Karpas-422 (cell line): ENCODE data around the gene FAM83E. TPM values are rescaled to one million over a fixed set of nuclear protein-coding genes. Genes with fewer than 3 reads are reported as not detected.

Source experiments
- DNase-seq: peaks from one replicate; pipeline ENCODE4 v3.0.0-alpha.2; 2015
- H2AFZ ChIP-seq: fragments of 200-600 bp; sonication (generic); 2 replicates; pipeline ENCODE4 v1.6.1; 2014; ENCODE audit warnings: antibody characterized with exemption, low read length, mixed read lengths
- H3K27ac ChIP-seq: fragments of 200-600 bp; sonication (generic); 2 replicates; pipeline ENCODE4 v1.5.1; 2014; ENCODE audit warnings: mild to moderate bottlenecking, low read length, moderate library complexity
- H3K27me3 ChIP-seq: fragments of 200-600 bp; sonication (generic); 2 replicates; pipeline ENCODE4 v1.6.1; 2014; ENCODE audit warnings: low read length, mixed read lengths
- H3K36me3 ChIP-seq: fragments of 200-600 bp; sonication (generic); 2 replicates; pipeline ENCODE4 v1.6.1; 2014; ENCODE audit warnings: low read length, mixed read lengths; ENCODE audit not compliant: insufficient read depth
- H3K4me1 ChIP-seq: fragments of 200-600 bp; sonication (generic); 2 replicates; pipeline ENCODE4 v1.6.1; 2014; ENCODE audit warnings: mild to moderate bottlenecking, low read length, mixed read lengths
- H3K4me2 ChIP-seq: fragments of 200-600 bp; sonication (generic); 2 replicates; pipeline ENCODE4 v1.6.1; 2014; ENCODE audit warnings: low read length, low read depth, mild to moderate bottlenecking; ENCODE audit not compliant: poor library complexity, severe bottlenecking
- H3K4me3 ChIP-seq: fragments of 200-600 bp; sonication (generic); 2 replicates; pipeline ENCODE4 v1.5.1; 2014; ENCODE audit warnings: mild to moderate bottlenecking, antibody characterized with exemption, low read length, mixed read lengths
- H3K79me2 ChIP-seq: fragments of 200-600 bp; sonication (generic); 2 replicates; pipeline ENCODE4 v1.6.1; 2014; ENCODE audit warnings: mild to moderate bottlenecking, low read length, mixed read lengths
- H3K9ac ChIP-seq: fragments of 200-600 bp; sonication (generic); 2 replicates; pipeline ENCODE4 v1.6.0; 2014; ENCODE audit warnings: low read length
- H3K9me2 ChIP-seq: fragments of 200-600 bp; sonication (generic), shearing (Covaris generic); replicated peaks from 2 replicates; pipeline ENCODE4 v1.6.0; 2014; ENCODE audit warnings: mild to moderate bottlenecking, low read length, moderate library complexity; ENCODE audit not compliant: insufficient read depth
- H3K9me3 ChIP-seq: fragments of 300-700, 200-600 bp; sonication (generic); 2 replicates; pipeline ENCODE4 v1.6.1; 2014; ENCODE audit warnings: low read length, mixed read lengths
- H4K20me1 ChIP-seq: fragments of 200-600 bp; sonication (generic); 2 replicates; pipeline ENCODE4 v1.6.1; 2014; ENCODE audit warnings: mild to moderate bottlenecking, antibody characterized with exemption, low read length, low read depth; ENCODE audit not compliant: insufficient read depth
- total RNA-seq: library from RNA; depleted of rRNA; stranded (reverse); fragments of >200 nt; shearing (Covaris generic); gene quantifications from 2 replicates; pipeline ENCODE4 v1.2.3, GENCODE V29; 2014; ENCODE audit warnings: low replicate concordance

Gene FAM83E
- total RNA-seq, 1 experiment from 2014 or later, result 1.2 TPM

- Histone ChIP-seq H3K9me2 (no peaks in the 10 kb centered on the region), H3K36me3 (no peaks in the 10 kb centered on the region; the same call in 1 of the 2 replicates), H3K27me3 (no peaks in the 10 kb centered on the region), H3K9me3 (no peaks in the 10 kb centered on the region), H3K79me2 (no peaks in the 10 kb centered on the region), H3K4me1 (peaks cover 3% of the 10 kb centered on the region; the same call in 1 of the 2 replicates), H3K4me2 (no peak within 1 kb of the TSS), H3K27ac (no peak within 1 kb of the TSS), H3K4me3 (no peak within 1 kb of the TSS), H4K20me1 (no peaks in the 10 kb centered on the region), H3K9ac (no peak within 1 kb of the TSS), H2AFZ (no peak within 1 kb of the TSS)
- DNase-seq, result no peak
These were observed 8.2 kb downstream of the FAM83E start, which contains the start of gene SPACA4 for GRCh38 chr19:48606463-48607358. SPACA4 (plus strand) TSS chr19:48606742; CDS start chr19:48606979, 237 bp downstream.

GRCh38 chr19:48603850-48604249 is 11.0 kb downstream of the FAM83E start:
- no peak for DNase-seq
- no peak overlapping the region for H3K4me2 ChIP-seq
- no peaks in the 10 kb centered on the region for H3K9me3 ChIP-seq
- H3K4me3 ChIP-seq, result no peak overlapping the region
- H3K79me2 ChIP-seq, result no peaks in the 10 kb centered on the region
- H3K27ac ChIP-seq, result no peak overlapping the region
- H4K20me1 ChIP-seq, result no peaks in the 10 kb centered on the region
- no peaks in the 10 kb centered on the region for H3K9me2 ChIP-seq
- peaks cover under 1% of the 10 kb centered on the region; the same call in 1 of the 2 replicates for H3K4me1 ChIP-seq
- H2AFZ ChIP-seq, result no peak overlapping the region
- no peak overlapping the region for H3K9ac ChIP-seq
- no peaks in the 10 kb centered on the region for H3K27me3 ChIP-seq
- H3K36me3 ChIP-seq, result no peaks in the 10 kb centered on the region; the same call in 1 of the 2 replicates

- H3K4me3 ChIP-seq, result no peak overlapping the region
- H3K9me2 ChIP-seq, result no peaks in the 10 kb centered on the region
- H3K9ac ChIP-seq, result no peak overlapping the region
- H3K4me1 ChIP-seq, result no peaks in the 10 kb centered on the region
- H4K20me1 ChIP-seq, result no peaks in the 10 kb centered on the region
- H3K27me3 ChIP-seq, result no peaks in the 10 kb centered on the region
- DNase-seq, result no peak
- H3K79me2 ChIP-seq, result no peaks in the 10 kb centered on the region
- no peak overlapping the region for H2AFZ ChIP-seq
- H3K4me2 ChIP-seq, result no peak overlapping the region
- H3K9me3 ChIP-seq, result no peaks in the 10 kb centered on the region
- H3K36me3 ChIP-seq, result no peaks in the 10 kb centered on the region; the same call in 1 of the 2 replicates
- no peak overlapping the region for H3K27ac ChIP-seq
These were observed 11.4 kb downstream of the FAM83E start for GRCh38 chr19:48603449-48603848.

GRCh38 chr19:48603001-48603400 is 11.9 kb downstream of the FAM83E start:
- H3K4me2 ChIP-seq, result no peak overlapping the region
- H4K20me1 ChIP-seq, result no peaks in the 10 kb centered on the region
- no peaks in the 10 kb centered on the region for H3K9me3 ChIP-seq
- peak; percentile 39 for DNase-seq
- H3K9me2 ChIP-seq, result no peaks in the 10 kb centered on the region
- no peaks in the 10 kb centered on the region for H3K4me1 ChIP-seq
- no peak overlapping the region for H3K4me3 ChIP-seq
- H3K36me3 ChIP-seq, result no peaks in the 10 kb centered on the region; the same call in 1 of the 2 replicates
- no peak overlapping the region for H2AFZ ChIP-seq
- no peak overlapping the region for H3K9ac ChIP-seq
- no peak overlapping the region for H3K27ac ChIP-seq
- H3K79me2 ChIP-seq, result no peaks in the 10 kb centered on the region
- no peaks in the 10 kb centered on the region for H3K27me3 ChIP-seq

GRCh38 chr19:48600679-48601417 is 14.0 kb downstream of the FAM83E start:
- Histone ChIP-seq H2AFZ (no peak overlapping the region), H3K27me3 (no peaks in the 10 kb centered on the region), H3K9ac (no peak overlapping the region), H3K9me3 (no peaks in the 10 kb centered on the region), H3K4me2 (no peak overlapping the region), H3K4me3 (no peak overlapping the region), H3K9me2 (no peaks in the 10 kb centered on the region), H3K27ac (no peak overlapping the region), H3K4me1 (no peaks in the 10 kb centered on the region), H3K79me2 (no peaks in the 10 kb centered on the region), H3K36me3 (no peaks in the 10 kb centered on the region), H4K20me1 (no peaks in the 10 kb centered on the region)
- peak; percentile 37 for DNase-seq

- DNase-seq, result peak; percentile 31
- H3K4me3 ChIP-seq, result no peak overlapping the region
- H4K20me1 ChIP-seq, result no peaks in the 10 kb centered on the region
- H3K4me2 ChIP-seq, result no peak overlapping the region
- no peak overlapping the region for H3K27ac ChIP-seq
- no peaks in the 10 kb centered on the region for H3K27me3 ChIP-seq
- no peak overlapping the region for H3K9ac ChIP-seq
- H3K4me1 ChIP-seq, result no peaks in the 10 kb centered on the region
- no peak overlapping the region for H2AFZ ChIP-seq
- no peaks in the 10 kb centered on the region for H3K36me3 ChIP-seq
- no peaks in the 10 kb centered on the region for H3K9me3 ChIP-seq
- H3K9me2 ChIP-seq, result no peaks in the 10 kb centered on the region
- no peaks in the 10 kb centered on the region for H3K79me2 ChIP-seq
These were observed 15.7 kb downstream of the FAM83E start for GRCh38 chr19:48598996-48599700.

GRCh38 chr19:48596679-48597465 is 18.0 kb downstream of the FAM83E start:
- Histone ChIP-seq H3K9ac (no peak overlapping the region), H3K36me3 (no peaks in the 10 kb centered on the region), H3K4me2 (no peak overlapping the region), H3K79me2 (no peaks in the 10 kb centered on the region), H3K27ac (no peak overlapping the region), H4K20me1 (no peaks in the 10 kb centered on the region), H2AFZ (no peak overlapping the region), H3K27me3 (no peaks in the 10 kb centered on the region), H3K9me2 (no peaks in the 10 kb centered on the region), H3K4me1 (no peaks in the 10 kb centered on the region), H3K4me3 (no peak overlapping the region), H3K9me3 (no peaks in the 10 kb centered on the region)
- peak; percentile 42 for DNase-seq
